ENCODE measurements around the gene VSNL1. TPM values are rescaled to one million over a fixed set of nuclear protein-coding genes. Genes with fewer than 3 reads are reported as not detected.

The VSNL1 gene
- total RNA-seq, 1 donor from 2014 or later: 19.2 TPM

DNA sequence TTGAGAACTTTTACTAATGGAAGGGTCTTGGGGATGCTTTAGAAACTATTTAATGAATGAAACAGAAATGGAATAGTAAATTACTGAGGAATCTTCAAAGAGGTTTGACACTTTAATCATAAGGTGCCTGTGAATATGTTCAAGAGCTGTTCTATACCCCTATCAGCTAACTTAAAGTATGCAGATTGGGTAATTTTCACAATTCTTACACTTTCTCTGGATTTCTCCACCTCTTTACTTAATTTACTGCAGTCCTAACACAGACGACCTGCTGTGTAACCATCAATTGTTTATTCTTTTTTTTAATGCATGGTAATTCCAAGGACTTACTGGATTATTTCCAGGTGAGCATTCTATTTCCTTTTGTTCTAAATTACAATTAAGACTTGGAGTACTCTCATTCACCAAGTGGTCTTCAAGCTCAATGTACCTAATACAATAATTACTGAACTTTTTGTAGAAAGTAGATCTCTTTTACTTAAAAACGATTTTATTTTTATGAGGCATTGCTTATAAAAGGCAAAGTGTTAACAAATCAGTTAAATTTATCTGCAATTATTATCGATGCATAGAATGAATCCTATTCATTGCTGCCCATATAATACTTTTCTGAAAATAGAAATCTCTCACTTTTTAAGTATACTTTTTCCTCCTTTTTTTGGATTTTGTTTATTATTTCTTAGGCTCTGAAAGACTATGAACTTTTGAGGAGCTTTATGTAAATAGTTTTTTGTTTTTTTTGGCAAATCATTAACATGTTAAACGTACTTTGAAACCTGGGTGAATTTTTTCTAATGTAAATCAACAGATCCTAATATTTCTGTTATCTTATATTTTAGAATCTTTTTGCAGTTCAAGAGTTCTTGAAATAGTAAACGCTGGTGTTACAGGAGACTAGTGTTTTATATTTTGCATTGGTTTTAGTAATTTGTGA is 5.5 kb downstream of the VSNL1 start:
- intact Hi-C loops (cut with DNase I): no loop called here

DNA sequence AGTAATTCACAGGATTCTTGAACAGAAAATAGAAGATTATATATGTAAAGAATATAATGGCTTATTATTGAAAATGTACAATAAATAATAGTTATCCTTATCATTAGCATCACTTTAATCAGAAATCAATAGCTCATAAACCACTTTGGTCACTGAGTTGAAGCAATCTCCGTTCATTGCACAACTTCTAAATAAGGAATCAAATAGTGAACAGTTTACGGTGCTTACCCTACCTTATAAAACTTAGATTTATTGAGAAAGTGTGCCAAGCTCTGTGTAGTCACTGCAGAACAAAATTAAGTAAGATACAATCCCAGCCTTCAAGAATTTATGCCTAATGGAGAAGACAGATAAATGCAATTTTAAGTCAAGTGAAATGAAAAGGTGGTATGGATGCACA is 6.7 kb downstream of the VSNL1 start:
- H3K27ac ChIP-seq: no peak overlapping the region
- no peaks in the 10 kb centered on the region for H3K27me3 ChIP-seq
- intact Hi-C loops (cut with DNase I): no loop called here
- no peaks in the 10 kb centered on the region for H3K9me3 ChIP-seq
- no peak for DNase-seq (ENCODE audit: extremely low spot score in 2 of 2)
- TF ChIP-seq POLR2A (IDR thresholded peaks at IDR 0.05): no peak
- TF ChIP-seq, protein P1, sequence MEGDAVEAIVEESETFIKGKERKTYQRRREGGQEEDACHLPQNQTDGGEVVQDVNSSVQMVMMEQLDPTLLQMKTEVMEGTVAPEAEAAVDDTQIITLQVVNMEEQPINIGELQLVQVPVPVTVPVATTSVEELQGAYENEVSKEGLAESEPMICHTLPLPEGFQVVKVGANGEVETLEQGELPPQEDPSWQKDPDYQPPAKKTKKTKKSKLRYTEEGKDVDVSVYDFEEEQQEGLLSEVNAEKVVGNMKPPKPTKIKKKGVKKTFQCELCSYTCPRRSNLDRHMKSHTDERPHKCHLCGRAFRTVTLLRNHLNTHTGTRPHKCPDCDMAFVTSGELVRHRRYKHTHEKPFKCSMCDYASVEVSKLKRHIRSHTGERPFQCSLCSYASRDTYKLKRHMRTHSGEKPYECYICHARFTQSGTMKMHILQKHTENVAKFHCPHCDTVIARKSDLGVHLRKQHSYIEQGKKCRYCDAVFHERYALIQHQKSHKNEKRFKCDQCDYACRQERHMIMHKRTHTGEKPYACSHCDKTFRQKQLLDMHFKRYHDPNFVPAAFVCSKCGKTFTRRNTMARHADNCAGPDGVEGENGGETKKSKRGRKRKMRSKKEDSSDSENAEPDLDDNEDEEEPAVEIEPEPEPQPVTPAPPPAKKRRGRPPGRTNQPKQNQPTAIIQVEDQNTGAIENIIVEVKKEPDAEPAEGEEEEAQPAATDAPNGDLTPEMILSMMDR (IDR thresholded peaks at IDR 0.05): no peak
- TF ChIP-seq POLR2AphosphoS5 (IDR thresholded peaks at IDR 0.05; ENCODE audit: insufficient read depth in 1 of 2, low read depth in 1 of 2): no peak
- H3K4me3 ChIP-seq: no peak overlapping the region
- no peaks in the 10 kb centered on the region for H3K4me1 ChIP-seq
- H3K36me3 ChIP-seq: no peaks in the 10 kb centered on the region

More for the DNA sequence above, 5.5 kb downstream of the VSNL1 start:
- no peaks in the 10 kb centered on the region for H3K27me3 ChIP-seq
- H3K4me1 ChIP-seq: peaks cover 10% of the 10 kb centered on the region
- H3K27ac ChIP-seq: no peak overlapping the region
- H3K4me3 ChIP-seq: no peak overlapping the region
- DNase-seq (ENCODE audit: extremely low spot score in 2 of 2): no peak
- no peaks in the 10 kb centered on the region for H3K36me3 ChIP-seq
- TF ChIP-seq POLR2AphosphoS5 (IDR thresholded peaks at IDR 0.05; ENCODE audit: insufficient read depth in 1 of 2, low read depth in 1 of 2): no peak
- TF ChIP-seq, protein P1 (IDR thresholded peaks at IDR 0.05): no peak
- no peak for TF ChIP-seq POLR2A (IDR thresholded peaks at IDR 0.05)
- no peaks in the 10 kb centered on the region for H3K9me3 ChIP-seq

- Histone ChIP-seq H3K27me3 (no peaks in the 10 kb centered on the region), H3K9me3 (no peaks in the 10 kb centered on the region), H3K36me3 (no peaks in the 10 kb centered on the region), H3K4me3 (no peak overlapping the region), H3K27ac (no peak overlapping the region), H3K4me1 (no peaks in the 10 kb centered on the region)
- TF ChIP-seq, protein P1 (IDR thresholded peaks at IDR 0.05): no peak
- TF ChIP-seq POLR2A (IDR thresholded peaks at IDR 0.05): no peak
- no peak for TF ChIP-seq POLR2AphosphoS5 (IDR thresholded peaks at IDR 0.05; ENCODE audit: insufficient read depth in 1 of 2, low read depth in 1 of 2)
- intact Hi-C loops (cut with DNase I): no loop called here
- DNase-seq (ENCODE audit: extremely low spot score in 2 of 2): no peak
Measured at GRCh38 chr2:17547737-17548136, 7.2 kb downstream of the VSNL1 start.

- no peaks in the 10 kb centered on the region for H3K4me1 ChIP-seq
- H3K27me3 ChIP-seq: no peaks in the 10 kb centered on the region
- no peak for DNase-seq (ENCODE audit: extremely low spot score in 2 of 2)
- no peak for TF ChIP-seq POLR2AphosphoS5 (IDR thresholded peaks at IDR 0.05; ENCODE audit: insufficient read depth in 1 of 2, low read depth in 1 of 2)
- TF ChIP-seq POLR2A (IDR thresholded peaks at IDR 0.05): no peak
- no peak overlapping the region for H3K4me3 ChIP-seq
- H3K36me3 ChIP-seq: no peaks in the 10 kb centered on the region
- no peak overlapping the region for H3K27ac ChIP-seq
- intact Hi-C loops (cut with DNase I): no loop called here
- no peaks in the 10 kb centered on the region for H3K9me3 ChIP-seq
Measured at GRCh38 chr2:17550907-17551306, 10.4 kb downstream of the VSNL1 start.

DNA sequence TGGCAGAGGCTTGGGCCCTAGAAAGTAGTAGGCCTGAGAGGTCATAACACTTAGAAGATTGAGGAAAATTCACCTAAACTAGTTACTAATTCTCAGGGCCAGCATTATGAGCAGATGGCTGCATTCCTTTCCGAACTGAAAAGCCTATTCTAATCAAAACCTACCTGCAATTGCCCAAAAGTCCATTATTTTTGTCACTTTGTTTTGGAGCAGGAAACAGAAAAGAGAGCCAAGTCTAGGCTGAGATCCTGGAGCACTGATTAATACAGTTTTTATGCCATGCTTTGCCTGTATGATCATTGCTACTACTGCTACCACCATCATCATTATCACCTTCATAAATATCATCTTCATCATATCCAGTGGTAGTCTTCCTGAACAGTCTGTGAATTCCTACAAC is 14.7 kb downstream of the VSNL1 start:
- H3K9me3 ChIP-seq: no peaks in the 10 kb centered on the region
- H3K4me1 ChIP-seq: no peaks in the 10 kb centered on the region
- intact Hi-C loops (cut with DNase I): no loop called here
- no peaks in the 10 kb centered on the region for H3K36me3 ChIP-seq
- DNase-seq (ENCODE audit: extremely low spot score in 2 of 2): no peak
- no peak overlapping the region for H3K27ac ChIP-seq
- TF ChIP-seq POLR2AphosphoS5 (IDR thresholded peaks at IDR 0.05; ENCODE audit: insufficient read depth in 1 of 2, low read depth in 1 of 2): no peak
- no peak for TF ChIP-seq POLR2A (IDR thresholded peaks at IDR 0.05)
- TF ChIP-seq, protein P1 (IDR thresholded peaks at IDR 0.05): no peak
- H3K27me3 ChIP-seq: no peaks in the 10 kb centered on the region
- H3K4me3 ChIP-seq: no peak overlapping the region

All from vagina (tissue), 2 donors.